ENCODE measurements around the gene ASTN1.

DNA sequence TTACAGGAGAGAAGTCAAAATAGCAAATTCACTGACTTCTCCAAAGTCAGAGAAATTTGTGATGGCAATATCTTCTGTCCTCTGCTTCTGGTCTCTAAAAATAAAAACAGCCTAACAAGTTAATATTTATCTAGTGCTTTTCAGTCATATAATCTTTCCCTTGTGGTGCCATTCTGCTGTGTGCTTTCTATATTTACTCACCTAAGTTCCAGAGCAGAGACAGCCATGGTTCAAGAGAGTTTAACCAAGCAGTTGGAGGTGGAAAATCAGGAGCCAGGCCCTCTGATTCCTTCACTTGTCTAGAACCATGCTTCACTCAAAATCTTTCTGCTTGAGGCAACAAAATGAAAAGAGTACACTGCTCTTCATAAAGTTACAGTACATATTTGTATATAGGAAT is 45.6 kb upstream of the ASTN1 start:
- TF ChIP-seq POLR2A (IDR thresholded peaks at IDR 0.05; ENCODE audit: low read length) (no peak), GATA1 (IDR thresholded peaks at IDR 0.05; ENCODE audit: low read depth, low read length) (no peak)
